CD4-positive, alpha-beta T cell treated with Interferon gamma for 1 hour (primary cell): ENCODE results near the gene MTFR2.
A peak's percentile ranks its signal among the peaks of the same experiment; 100 is the strongest.

Source experiments
- DNase-seq: peaks from one replicate; pipeline ENCODE4 v3.0.0-alpha.2; 2020

The MTFR2 gene

DNA sequence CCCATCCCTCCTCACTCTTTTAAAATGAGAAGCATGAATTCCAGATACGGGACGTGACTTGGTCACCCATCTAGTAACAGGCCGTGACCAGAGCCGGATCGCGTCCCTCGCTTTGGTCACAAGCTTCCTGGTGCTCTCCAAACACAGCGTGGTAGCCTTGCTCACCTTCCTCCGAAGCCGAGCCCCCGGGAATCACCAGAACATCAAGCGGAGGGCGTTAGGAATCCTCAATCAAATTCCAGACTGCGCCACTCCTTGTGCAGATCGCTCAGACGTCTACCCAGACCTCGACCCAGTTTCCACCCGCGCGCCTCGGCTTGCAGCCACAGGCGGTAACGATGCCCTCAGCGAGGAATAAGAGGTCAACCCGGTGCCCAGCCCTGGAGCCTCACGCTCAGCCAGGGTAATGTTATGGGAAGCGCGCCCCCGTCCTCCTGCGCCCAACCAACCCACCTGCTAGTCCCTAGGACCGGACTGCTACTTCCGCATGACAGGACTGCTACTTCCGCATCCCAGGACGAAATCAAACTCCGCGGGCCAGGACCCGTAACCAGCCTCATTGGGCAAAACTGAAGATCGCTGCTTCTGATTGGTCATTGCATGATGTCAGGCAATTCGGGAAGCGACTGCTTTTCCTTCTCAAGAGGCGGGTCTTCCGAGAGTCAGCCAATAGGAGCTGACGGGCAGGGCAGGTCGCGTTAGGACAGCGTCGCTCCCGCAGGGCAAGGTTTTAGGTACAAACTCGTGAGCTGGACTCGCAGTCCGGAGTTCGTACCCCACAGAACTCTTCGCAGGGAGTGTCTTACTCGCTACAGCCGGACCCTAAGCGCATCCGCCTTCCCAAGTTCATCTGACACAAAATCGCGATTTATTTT, at the start of gene MTFR2:
TSS of gene MTFR2 (minus strand) at position 501 of the 875 bp plus-strand sequence. CDS start 1,212 bp downstream, outside the sequence.
- peak; percentile 97 for DNase-seq

DNA sequence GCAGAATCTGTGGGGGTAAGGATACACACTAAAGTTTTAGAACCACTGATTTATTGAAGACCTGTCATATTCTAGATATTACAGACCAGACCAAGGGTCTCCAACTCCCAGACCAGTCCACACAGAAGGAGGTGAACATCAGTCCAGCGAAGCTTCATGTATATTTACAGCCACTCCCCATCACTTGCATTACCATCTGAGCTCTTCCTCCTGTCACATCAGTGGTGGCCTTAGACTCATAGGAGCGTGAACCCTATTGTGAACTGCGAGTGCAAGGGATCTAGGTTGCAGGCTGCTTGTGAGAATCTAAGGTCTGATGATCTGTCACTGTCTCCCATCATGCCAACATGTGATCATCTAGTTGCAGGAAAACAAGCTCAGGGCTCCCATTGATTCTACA, 44.5 kb upstream of the MTFR2 start:
- DNase-seq, result no peak

DNA sequence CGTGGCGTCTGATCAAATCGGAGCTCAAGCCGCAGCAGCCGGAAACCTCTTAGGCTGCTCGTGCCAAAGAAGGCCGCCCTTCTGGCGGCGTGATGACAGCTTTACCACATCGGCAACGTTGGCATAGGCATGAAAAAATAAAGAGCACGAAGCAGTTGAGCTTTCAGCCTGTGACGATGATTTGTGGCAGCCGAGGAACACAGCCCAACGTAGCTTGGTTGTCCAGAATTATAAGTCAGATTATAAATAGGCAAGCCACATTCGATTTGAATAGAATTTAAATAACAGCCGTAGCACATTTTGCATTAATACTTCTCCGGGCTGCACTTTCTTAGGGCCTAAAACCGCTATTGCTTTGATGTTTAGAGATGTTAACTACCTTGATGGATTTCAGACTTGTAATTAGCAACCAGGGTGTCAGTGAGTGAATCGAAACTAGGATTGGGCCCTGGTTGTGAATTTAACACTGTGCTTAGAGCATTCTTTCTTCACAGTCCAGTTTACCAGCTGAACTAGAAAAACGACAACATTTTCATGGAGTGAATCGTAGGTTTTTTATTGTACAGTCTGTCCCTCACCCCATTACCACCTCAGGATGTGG, 40.4 kb upstream of the MTFR2 start:
- peak; percentile 91 for DNase-seq

DNA sequence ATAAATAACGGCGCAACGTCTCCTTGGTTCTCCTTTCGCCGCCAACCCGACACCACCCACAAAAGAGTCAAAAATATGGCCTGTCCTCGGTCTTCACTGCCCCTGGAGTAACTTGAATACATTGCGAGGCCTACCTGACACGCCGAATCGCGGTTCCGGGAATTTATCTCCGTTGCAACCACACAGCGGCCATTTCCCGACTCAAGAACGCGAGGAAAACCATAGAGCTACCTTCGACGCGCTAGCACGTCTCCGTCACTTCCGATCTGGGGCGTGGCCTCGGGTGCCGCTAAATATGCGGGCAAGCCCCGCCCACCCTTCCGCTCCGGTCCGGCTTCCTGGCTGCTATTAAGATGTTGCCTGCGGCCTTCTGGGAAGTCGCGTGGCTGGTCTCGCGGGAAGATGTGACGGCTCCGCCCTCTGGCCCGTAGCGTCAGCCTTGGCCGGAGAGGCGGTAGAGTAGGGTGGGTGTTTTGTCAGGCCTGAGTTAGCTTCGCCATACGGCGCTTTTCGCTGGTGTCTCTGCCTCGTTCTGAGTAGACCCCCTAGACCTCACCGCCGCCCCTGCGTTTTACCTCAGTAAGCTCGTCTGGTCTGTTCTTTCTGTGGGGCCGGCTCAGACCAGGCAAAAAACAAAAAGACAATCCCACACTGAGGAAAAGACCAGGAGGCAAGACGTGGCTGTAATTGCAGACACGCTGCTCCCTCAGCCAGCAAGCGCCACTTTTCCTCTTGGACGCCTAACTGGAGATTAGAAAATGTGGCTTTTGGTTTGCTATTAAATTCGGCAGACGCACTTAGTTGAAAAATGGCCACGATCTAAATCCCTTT, 39.7 kb upstream of the MTFR2 start, which contains the start of gene BCLAF1:
TSS of gene BCLAF1 (minus strand) at position 268 of the 831 bp plus-strand sequence. CDS start 9,980 bp downstream, outside the sequence.
- DNase-seq, result peak; percentile 100

- peak; percentile 94 for DNase-seq
Observed at GRCh38 chr6:136289327-136289578, 39.1 kb upstream of the MTFR2 start.

GRCh38 chr6:136288566-136289326, 38.6 kb upstream of the MTFR2 start:
- peak; percentile 97 for DNase-seq

GRCh38 chr6:136284909-136285308, 34.8 kb upstream of the MTFR2 start:
- no peak for DNase-seq

- no peak for DNase-seq
Observed at GRCh38 chr6:136282906-136283305, 32.8 kb upstream of the MTFR2 start.

- DNase-seq, result no peak
Observed at GRCh38 chr6:136280032-136280609, 30.0 kb upstream of the MTFR2 start.

- DNase-seq, result no peak
Observed at GRCh38 chr6:136274062-136274461, 24.0 kb upstream of the MTFR2 start.

GRCh38 chr6:136265101-136265500, 15.0 kb upstream of the MTFR2 start:
- DNase-seq, result no peak

DNA sequence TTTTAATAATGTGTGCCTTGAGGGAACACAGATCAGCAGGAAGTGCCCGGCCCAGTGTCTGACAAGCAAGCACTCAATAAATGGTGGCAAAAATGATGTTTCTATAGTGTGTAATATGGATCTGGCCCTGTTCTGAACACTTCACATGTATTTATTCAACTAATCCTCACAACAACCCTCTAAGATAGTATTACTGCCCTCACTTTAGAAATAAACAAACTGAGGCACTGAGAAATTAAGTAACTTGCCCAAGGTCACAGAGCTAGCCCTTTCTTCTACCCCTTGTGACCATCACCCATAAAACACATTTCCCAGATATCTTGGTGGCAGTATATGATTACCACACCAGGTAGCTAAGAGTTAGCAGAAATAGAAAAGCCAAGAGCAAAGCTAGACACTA, 12.8 kb upstream of the MTFR2 start:
- DNase-seq, result no peak

- no peak for DNase-seq
Observed at GRCh38 chr6:136254851-136255466, 4.8 kb upstream of the MTFR2 start.

DNA sequence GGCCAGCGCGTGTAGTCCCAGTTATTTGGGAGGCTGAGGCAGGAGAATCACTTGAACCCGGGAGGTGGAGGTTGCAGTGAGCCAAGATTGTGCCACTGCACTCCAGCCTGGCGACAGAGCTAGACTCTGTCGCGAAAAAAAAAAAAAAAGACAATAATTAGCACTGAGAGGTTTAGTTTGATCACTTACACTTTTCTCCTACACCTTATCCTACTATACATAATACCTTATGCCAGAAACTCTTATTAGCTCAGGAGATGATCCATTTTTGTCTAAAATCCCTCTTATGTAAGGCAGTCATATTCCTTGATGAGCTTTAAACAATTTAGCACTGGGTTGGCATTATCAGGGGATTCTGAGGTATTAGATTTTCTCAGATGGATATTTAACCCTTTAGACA, 3.6 kb upstream of the MTFR2 start:
- no peak for DNase-seq

GRCh38 chr6:136252441-136252840, 2.3 kb upstream of the MTFR2 start:
- no peak for DNase-seq

DNA sequence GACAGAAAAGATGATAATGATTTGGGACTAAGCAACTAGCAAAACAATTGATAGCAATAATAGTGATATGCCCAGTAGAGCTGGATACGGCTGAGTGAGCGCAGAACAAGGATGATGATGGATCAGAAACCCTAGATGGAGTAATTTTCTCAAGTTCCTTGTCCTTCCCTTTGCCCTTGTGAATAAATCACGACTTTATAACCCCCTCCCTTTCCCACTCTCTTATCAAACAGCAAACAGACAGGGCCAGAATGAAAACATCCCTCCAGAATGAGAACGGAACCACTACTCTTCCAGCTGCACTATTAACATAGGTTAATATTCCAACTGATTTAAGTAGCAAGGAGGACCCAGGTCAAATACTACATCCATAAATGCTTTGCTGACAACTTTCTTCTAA, 1.3 kb upstream of the MTFR2 start:
- no peak for DNase-seq

DNA sequence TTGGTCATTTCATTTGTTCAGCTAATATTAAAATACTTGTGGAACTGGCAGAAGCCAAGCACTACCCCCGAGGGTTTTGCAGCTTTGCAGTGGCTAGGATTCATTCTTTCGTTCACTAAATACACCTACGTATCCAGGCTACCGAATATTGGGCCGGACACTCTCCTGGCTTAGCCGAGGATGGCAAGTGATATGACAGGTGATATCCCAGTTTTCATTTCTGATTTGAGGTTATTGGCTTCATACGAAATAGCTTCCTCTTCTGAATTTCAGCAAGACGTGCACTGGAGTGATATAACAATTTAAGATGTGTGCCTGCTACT, 536 bp upstream of the MTFR2 start:
- DNase-seq, result no peak

DNA sequence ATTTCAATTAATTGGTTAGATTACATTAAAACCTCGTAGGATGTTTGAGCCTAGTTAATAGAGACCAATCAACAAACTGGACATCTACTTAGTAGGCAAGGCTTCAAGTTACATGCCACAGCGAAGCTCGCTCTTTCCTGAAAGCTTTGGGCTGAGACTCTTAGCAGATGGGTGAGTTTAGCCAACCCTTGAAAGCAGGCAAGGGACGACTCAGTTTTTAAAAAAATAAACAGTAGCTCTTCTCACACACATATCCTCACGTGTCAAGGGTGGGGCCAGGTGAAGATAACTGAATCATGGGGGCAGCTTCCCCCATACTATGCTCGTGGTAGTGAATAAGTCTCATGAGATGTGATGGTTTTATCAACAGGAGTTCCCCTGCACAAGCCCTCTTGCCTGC, 775 bp downstream of the MTFR2 start:
- no peak for DNase-seq

- DNase-seq, result no peak
Observed at GRCh38 chr6:136244061-136244616, 6.0 kb downstream of the MTFR2 start.

GRCh38 chr6:136236466-136237293, 13.4 kb downstream of the MTFR2 start:
- DNase-seq, result no peak

DNA sequence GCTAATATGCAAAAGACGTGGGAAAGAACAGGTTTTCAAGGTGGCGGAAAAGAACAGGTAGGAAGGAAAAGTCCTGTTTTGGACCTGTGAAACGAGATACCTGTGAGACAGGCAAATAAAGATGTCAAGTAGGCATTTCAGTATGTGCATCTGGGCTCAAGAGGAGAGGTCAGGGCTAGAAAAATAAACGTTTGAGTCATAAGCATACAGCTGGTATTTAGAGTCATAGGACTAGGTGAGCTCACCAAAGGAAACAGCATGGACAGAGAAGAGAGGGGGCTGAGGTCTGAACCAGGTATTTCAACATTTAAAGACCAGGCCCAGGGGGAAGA, 14.9 kb downstream of the MTFR2 start:
- no peak for DNase-seq
